Activated CD4-positive, alpha-beta T cell treated with anti-CD3 and anti-CD28 coated beads, Interleukin-2, amount 50 U/mL, for 48 hours (primary cell): ENCODE results near the gene DUXB.

Source experiments
- DNase-seq, 2 experiments: peaks; one replicate each; pipeline ENCODE4 v3.0.0-alpha.2; 2020

Gene DUXB

GRCh38 chr16:75658175-75658574 is 43.1 kb downstream of the DUXB start:
- no peak for DNase-seq

GRCh38 chr16:75653922-75654321 is 47.3 kb downstream of the DUXB start:
- no peak for DNase-seq

GRCh38 chr16:75648265-75649076 is 52.8 kb downstream of the DUXB start:
- DNase-seq, result peak; percentile 88 to 91

GRCh38 chr16:75647492-75648264 is 53.6 kb downstream of the DUXB start, which contains the start of the genes KARS1 and TERF2IP:
Gene KARS1, minus strand, starts transcription at chr16:75647665. Its CDS starts 26 bp downstream, at chr16:75647639.
Gene TERF2IP, plus strand, starts transcription at chr16:75647773. Its CDS starts 110 bp downstream, at chr16:75647883.
- DNase-seq, result peak; percentile 92 to 94

GRCh38 chr16:75647112-75647491 is 54.2 kb downstream of the DUXB start:
- DNase-seq, result no peak

GRCh38 chr16:75644240-75645012 is 56.8 kb downstream of the DUXB start:
- DNase-seq, result no peak
